HG03095 (cell line): Measurements from ENCODE around the gene ATG4B.
A peak's percentile ranks its signal among the peaks of the same experiment; 100 is the strongest.

Experiments
- ATAC-seq: cut with Tn5 transposase; IDR thresholded peaks from one replicate; pipeline ENCODE4 v1.9.1; 2021; ENCODE audit warnings: moderate library complexity; ENCODE audit not compliant: unreplicated experiment

ATG4B gene

GRCh38 chr2:241637795-241638660, 535 bp downstream of the ATG4B start:
- peak; percentile 11 for ATAC-seq

GRCh38 chr2:241638940-241639339, 1.4 kb downstream of the ATG4B start:
- no peak for ATAC-seq

- no peak for ATAC-seq
These were observed 1.9 kb downstream of the ATG4B start for GRCh38 chr2:241639385-241639784.

GRCh38 chr2:241640165-241640795, 2.8 kb downstream of the ATG4B start:
- no peak for ATAC-seq

- ATAC-seq: no peak
These were observed 4.1 kb downstream of the ATG4B start for GRCh38 chr2:241641631-241642030.

GRCh38 chr2:241645056-241645914, 7.8 kb downstream of the ATG4B start:
- no peak for ATAC-seq

GRCh38 chr2:241645915-241646645, 8.6 kb downstream of the ATG4B start:
- no peak for ATAC-seq

- ATAC-seq: no peak
These were observed 11.0 kb downstream of the ATG4B start for GRCh38 chr2:241648453-241648852.

GRCh38 chr2:241649404-241649803, 11.9 kb downstream of the ATG4B start:
- ATAC-seq: no peak

GRCh38 chr2:241649927-241650326, 12.4 kb downstream of the ATG4B start:
- no peak for ATAC-seq

GRCh38 chr2:241652142-241652541, 14.6 kb downstream of the ATG4B start:
- ATAC-seq: no peak

GRCh38 chr2:241652722-241653121, 15.2 kb downstream of the ATG4B start:
- no peak for ATAC-seq

GRCh38 chr2:241653210-241653750, 15.8 kb downstream of the ATG4B start:
- ATAC-seq: no peak

GRCh38 chr2:241654551-241654950, 17.1 kb downstream of the ATG4B start:
- ATAC-seq: no peak

GRCh38 chr2:241655516-241656189, 18.2 kb downstream of the ATG4B start:
- ATAC-seq: no peak

GRCh38 chr2:241656190-241656741, 18.8 kb downstream of the ATG4B start:
- no peak for ATAC-seq

GRCh38 chr2:241657786-241658254, 20.3 kb downstream of the ATG4B start:
- ATAC-seq: no peak

GRCh38 chr2:241658296-241658695, 20.8 kb downstream of the ATG4B start:
- ATAC-seq: no peak

GRCh38 chr2:241659150-241659739, 21.8 kb downstream of the ATG4B start:
- no peak for ATAC-seq
